CD4-positive, alpha-beta T cell treated with Interferon alpha-2 for 1 hour (primary cell): ENCODE measurements around the gene ALPI.
A peak's percentile ranks its signal among the peaks of the same experiment; 100 is the strongest.
"Not testable (repeated sequence)": the region's sequence is repeated elsewhere in the genome, so short reads cannot be mapped to it uniquely, and the experiment has no call there.

ENCODE experiments used
- DNase-seq, 2 donors: peaks; one replicate each; pipeline ENCODE4 v3.0.0-alpha.2; 2020 to 2022

Gene ALPI

DNA sequence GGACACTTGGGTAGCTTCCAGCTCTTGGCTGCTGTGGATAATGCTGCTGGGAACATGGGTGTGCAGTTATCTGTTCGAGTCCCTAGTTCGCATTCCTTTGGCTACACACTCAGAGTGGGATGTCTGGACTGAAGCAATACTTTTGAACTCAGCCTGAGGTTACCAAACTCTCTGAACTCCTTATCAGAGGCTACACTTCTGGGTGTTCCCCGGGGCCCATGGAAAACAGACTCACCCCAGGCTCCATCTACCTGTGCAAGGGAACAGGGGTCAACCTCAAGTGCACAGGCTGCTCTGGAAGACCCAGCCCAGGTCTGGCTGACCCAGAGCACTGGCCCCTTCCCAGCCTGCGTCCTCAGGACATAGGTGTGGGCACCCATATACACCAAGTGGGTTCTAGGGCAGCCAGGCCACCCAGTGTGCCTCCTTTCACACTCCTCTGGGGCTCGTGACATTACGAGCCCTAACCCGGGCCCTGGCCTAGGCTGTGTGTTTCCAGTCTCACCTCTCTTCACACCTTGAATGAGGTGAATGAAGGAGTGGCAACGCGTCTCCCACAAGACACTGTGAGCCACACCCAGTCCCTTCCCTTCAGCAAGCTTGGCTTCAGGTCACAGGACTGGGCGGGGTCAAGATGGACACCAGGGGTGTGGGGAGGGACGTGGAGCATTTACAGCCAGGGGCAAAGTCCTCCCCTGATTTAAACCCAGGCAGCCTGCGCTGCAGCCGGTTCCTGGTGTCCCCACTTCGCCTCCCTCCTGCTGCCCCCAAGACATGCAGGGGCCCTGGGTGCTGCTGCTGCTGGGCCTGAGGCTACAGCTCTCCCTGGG is at the start of gene ALPI:
Gene ALPI (plus strand): TSS at position 728 of the 830 bp plus-strand sequence. CDS start 47 bp downstream, at position 775.
- DNase-seq, result no peak

DNA sequence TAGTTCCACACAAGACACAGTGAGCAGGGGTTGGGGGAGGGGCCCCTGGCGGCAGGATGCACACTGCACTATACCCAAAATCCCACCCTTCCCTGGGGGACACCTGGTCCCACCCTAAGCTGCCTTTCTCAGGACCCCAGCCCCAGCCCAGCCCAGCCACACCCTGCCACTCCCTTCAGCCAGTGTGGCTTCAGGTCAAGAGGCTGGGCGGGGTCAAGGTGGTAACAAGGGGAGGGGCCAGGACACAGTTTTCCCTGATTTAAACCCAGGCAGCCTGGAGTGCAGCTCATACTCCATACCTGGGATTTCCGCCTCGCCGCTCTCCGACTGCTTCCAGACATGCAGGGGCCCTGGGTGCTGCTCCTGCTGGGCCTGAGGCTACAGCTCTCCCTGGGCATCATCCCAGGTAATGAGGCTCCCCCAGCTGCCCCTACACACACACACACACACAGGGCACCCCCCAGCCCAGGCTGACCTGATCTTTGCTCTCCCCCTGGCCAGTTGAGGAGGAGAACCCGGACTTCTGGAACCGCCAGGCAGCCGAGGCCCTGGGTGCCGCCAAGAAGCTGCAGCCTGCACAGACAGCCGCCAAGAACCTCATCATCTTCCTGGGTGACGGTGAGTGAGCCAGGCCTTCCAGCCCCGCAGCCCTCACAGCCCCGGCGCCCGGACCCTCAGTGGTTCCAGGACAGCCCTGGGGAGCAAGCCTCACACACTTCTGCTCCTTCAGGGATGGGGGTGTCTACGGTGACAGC is 49.2 kb upstream of the ALPI start, which contains the start of gene ALPG:
Gene ALPG (plus strand): TSS at position 289 of the 755 bp plus-strand sequence. CDS start 51 bp downstream, at position 340.
- DNase-seq, result no peak

DNA sequence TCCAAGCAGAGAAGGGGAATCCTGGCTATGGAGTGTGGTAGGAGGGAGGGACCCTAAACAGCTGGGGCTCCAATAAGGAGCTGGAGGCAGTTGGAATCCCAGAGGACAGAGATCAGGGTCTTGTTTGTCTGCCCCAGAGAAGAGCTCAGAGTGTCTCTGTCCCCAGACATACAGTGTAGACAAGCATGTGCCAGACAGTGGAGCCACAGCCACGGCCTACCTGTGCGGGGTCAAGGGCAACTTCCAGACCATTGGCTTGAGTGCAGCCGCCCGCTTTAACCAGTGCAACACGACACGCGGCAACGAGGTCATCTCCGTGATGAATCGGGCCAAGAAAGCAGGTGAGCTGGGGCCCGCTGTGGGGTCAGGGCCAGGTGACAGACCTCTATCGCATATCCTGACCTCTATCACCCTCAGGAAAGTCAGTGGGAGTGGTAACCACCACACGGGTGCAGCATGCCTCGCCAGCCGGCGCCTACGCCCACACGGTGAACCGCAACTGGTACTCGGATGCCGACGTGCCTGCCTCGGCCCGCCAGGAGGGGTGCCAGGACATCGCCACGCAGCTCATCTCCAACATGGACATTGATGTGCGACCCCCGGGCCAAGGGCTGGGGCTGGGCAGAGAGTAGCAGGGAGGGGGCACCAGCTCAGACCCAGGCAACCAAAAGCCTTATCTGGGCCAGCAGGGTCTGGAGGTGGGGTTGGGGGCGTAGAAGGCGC is 48.4 kb upstream of the ALPI start:
- DNase-seq, result not testable (repeated sequence)

DNA sequence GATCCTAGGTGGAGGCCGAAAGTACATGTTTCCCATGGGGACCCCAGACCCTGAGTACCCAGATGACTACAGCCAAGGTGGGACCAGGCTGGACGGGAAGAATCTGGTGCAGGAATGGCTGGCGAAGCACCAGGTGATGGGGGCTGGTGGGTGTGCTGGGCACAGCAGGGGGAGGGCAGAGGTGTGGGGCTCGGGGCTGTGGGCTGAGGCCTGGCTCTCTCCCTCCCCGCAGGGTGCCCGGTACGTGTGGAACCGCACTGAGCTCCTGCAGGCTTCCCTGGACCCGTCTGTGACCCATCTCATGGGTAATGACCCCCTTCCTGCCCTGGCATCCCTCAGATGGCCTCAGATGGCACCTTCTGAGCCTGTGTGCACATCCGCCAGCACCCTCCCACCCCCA is 47.7 kb upstream of the ALPI start:
- not testable (repeated sequence) for DNase-seq

DNA sequence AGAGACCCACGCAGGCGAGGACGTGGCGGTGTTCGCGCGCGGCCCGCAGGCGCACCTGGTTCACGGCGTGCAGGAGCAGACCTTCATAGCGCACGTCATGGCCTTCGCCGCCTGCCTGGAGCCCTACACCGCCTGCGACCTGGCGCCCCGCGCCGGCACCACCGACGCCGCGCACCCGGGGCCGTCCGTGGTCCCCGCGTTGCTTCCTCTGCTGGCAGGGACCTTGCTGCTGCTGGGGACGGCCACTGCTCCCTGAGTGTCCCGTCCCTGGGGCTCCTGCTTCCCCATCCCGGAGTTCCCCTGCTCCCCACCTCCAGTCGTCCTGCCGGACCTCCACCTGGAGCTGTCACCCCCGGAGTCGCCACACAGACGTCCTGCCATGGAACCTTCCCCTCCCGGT is 46.3 kb upstream of the ALPI start:
- DNase-seq, result not testable (repeated sequence)

DNA sequence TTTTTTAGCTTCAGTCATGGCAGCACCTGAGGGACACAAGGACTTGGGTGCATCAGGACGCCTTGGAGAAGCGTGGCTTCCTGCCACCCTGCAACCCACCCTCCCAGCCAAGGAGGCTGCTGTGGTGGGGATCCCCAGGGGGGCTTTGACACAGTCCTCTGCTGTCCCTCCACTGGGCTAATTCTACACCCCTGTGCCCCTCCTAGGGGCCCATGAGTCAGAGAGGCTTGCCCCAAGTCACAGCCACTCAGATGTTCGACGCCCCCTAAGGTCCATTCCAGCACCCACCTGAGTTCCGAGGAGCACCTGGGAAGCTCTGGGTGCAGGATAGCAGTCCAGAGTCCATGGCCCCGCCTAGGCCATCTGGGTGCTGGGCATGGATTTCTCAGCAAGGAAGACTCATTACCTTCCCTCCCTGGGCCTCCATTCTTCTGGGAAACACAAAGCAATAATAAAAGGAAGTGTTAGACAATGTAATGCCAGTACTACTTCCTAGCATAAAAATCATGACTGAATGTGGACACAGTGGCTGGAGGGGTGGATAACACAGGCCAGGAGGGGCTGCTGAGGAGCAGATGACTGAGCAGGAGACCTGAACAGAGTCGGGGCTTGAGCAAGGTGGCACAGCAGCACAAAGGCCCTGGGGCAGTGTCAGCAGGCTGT is 45.6 kb upstream of the ALPI start:
- DNase-seq, result no peak

DNA sequence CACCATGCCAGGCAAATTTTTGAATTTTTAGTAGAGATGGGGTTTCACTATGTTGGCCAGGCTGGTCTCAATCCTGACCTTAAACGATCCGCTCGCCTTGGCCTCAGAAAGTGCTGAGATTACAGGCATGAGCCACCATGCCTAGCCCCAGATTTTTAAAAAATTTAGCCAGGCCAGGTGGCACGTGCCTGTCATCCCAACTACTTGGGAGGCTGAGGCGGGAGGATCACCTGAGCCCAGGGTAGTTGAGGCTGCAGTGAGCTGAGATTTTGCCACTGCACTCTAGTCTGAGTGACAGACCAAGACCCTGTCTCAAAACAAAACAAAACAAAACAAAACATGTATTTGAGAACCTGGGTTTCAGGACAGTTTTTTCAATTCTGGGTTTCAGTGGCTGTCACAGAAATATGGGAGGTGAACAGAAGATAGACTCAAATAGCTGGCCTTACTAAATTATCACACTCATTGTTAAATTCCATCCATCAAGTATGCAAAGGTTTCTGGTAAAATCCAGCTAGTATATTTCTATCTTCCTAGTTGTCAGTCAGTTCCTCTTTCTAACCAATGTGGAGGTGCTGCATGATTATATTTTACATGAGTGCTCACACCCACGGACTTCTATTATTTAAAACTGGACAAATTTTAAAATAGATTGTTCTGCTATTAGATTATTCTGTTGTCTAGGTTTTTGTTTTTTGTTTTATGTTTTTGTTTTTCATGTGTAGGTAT is 43.9 kb upstream of the ALPI start:
- no peak for DNase-seq

DNA sequence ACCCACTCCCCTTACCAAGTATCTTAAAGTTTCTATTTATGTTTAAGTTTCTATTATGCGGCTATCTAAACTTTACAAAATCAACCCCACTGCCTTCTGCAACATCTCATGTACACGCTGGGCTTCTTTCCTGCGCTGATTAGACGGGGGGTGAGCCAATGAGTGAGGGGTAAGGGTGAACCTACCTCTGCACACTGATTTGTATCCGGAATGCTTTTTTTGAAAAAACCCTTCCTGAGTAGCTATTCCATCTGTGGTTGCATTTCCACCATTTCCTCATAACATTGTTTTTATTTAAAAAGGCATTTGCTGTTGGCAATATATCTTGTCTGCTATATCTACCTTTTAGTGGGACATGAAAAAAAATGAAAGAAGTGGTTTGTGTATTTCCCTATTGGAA is 43.0 kb upstream of the ALPI start:
- no peak for DNase-seq

DNA sequence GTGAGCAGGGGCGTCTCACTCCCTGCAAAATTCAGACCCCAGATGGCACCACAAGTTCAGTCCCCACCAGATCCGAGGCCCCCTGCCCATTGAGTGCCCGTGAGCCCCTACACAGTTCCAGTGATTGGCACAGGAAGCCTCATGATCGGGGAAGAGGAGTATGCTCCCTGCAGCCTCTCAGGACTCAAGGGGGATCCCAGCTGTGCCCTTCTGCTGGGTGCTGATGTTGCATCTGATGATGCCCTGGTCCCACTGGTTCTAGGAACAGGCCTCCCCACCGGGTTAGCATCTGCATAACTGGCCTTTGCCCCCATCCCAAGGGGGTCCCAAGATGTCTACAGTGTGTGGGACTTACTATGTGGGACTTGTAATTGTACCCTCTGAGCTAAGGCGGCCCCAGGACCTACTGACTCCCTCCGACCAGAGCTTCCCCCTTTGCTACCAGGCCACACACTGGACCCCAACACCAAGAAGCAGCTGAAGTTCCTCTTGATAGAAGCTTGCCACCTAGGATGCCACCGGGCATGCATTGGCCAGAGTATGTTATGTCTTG is 40.7 kb upstream of the ALPI start:
- DNase-seq, result no peak

DNA sequence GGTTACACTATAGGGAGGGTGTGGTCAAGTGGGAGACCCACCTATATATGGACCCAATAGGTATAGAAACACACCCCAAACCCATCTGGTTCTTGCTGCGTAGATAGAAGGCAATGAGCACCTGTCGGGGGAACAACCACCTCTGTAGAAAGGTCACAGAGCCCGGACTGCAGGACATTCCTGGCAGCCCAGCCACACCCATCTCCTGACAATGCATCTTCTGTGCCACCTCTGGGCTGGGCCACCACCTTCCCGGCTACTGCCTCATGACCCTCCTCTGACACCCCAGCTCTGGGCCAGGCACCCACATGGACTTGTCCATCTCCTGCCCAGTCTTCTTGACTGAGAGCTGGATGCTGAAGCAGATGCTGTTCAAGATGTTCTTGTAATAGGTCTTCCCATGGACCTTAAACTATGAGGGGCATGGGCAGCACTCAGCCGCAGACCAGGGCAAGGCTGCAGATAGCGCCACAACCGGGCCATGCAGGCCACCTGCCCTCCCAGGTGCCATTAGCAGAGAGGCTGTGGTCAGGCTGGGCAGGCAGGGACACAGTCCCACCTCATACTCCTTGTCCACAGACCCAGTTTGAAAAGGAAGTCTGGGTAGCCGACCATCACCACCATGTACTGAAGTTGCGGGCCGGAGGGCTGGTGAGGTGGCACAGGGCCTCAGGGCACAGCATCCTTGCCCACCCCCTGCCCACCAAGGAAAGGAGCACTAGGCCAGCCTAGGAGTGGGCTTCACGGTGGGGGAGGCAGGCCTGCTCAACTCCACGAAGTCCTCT is 40.0 kb upstream of the ALPI start:
- DNase-seq, result no peak

DNA sequence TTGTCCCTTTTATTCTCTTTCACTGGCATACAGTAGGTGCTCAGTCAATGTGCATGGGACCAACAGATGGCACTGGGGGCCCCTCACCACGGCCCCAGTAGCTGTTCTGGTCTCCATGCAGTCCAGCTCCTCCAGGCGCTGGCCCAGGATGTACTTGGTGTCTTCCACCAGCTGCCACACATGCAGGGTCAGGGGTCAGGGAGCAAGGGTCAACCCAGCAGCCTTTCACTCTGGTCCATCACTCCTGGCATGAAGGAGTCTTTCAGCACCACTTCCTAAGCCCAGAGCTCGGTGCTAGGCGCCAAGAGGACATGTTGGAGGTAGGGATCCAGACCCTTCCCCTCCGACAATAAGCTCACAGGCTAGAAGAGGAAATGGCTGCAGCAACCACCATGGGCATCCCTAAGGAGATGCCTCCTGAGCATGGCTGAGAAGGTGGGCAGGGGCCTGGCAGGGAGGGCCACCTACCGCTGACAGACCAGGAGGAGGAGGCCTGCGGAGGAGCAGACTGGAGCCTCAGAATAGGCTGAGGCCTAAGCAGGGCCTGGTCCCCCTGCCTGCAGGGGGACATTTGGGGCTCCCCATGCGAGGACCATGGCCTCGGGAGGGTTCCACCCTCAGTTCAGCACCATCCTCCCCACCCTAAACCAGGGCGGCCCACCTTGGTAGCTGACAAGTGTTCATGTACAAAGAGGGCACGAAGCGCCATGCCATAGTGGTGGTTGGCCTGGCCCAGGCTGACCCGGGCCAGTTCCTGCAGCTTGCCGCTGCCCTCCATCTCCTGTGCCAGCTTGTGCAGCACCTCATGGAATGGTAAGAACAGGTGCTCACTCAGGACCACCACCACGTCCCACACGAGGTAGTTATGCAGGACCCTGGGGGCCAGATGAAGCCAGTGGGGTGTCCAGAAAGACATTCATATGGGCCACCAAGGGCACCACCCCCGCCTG is 39.2 kb upstream of the ALPI start:
- no peak for DNase-seq

DNA sequence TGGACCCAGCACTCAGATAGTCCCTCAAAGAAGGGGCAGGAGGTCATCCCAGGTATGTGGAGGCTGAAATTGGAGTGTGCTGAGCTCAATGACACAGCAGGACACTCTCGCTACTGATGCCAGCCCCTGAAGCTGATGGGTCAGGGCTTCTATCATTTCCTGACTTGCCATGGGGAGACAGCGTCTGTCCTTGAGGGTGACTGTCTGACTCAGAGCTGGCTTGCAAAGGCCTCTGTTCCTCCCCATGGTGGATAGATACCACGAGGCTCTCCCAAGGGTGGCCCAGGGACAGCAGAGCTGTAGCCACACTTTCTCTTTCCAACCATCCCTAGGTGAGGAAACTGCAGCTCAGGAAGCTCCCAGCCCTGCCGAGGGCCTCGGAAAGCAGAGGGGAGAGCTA is 38.5 kb upstream of the ALPI start:
- no peak for DNase-seq

DNA sequence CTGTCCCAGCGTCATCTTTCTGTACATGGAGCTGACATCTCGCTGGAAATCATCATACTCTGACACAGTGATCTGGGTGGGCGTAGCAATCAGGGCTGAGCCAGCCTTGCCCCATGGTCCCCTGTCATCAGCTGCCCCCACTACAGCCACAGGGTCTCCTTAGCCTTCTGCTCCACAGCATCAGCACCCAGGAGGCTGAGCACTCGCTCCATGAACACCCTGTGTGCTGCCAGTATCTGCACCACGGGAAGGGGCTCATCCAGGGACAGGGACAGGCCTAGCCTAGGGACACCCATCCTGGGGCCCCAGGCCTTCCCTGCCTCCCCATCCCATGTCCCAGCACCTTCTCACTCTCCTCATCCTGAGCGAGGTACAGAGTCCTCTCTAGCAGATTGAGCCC is 37.9 kb upstream of the ALPI start:
- no peak for DNase-seq

DNA sequence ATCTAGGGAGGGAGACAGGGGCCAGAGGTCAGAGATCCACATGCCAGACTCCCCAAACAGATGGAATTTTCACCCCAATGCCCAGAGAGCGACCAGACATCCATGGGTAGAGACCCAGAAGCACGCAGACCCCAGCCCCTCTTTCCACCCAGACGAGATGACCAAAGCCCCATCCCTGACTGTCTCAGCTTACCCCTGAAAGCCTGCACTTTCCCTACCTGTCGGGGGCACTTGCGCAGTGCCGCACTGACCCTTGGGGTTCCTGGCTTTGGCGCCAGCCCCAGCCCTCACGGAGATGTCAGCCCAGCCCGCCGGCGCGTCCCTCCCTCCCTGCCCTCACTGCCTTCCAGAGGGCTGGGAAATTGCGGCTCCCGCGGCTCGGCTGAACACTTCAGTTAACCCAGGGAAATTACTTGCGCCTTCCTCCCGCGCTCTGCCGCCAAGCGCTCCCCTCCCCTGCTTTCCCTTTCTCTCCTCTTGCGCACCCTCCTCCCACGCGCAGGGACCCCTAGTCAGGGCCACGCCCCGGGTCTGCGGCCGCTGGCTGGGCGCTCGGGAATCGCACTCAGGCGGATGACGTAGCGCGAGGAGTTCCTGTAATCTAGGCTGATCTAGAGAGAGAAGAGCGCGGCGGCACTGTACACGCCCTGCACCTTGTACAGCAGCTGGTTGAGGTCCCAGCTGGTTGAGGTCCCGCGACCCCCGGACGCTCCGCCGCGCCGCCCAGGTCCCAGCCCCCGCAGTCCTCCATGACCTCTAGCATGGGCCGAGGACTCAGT is 37.3 kb upstream of the ALPI start:
- DNase-seq, result no peak

DNA sequence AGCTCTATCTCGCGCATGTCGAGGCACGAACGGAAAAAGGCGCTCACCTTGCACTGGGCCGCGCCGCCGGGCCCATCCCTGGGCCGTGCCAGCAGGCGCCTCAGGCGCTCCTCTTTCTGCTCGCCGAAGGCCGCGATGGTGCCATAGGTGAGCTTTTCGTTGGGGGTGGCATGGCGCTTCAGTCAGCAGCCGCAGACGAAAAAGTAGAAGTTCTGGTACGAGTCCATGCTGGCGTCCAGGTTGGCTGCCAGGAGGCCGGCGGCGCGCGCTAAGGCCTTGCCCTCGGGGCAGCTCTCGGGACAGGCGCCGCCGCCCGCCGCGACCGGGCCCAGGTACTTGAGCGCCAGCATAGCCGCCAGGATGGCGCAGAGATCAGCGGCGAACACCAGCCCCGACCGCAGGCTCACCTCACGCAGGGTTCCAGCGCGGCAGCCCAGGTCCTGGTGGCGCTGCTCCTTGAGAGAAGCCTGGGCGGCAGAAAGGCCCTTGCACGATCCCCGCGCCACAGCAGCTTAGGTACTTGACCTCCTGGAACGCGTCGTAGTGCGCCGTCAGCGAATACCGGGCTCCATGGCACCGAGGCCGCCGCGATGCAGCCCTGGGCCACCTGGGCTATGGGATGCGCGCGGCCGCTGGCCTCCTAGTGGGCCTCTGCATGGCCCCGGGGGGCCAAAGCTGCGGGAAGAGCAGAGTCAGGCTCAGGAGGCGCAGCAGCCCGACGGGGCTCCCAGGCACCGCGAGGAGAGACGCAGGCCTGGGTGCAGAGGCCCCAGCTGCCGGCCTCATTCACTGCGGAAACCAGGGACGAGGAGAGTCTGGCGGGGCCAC is 36.5 kb upstream of the ALPI start:
- DNase-seq, result no peak

DNA sequence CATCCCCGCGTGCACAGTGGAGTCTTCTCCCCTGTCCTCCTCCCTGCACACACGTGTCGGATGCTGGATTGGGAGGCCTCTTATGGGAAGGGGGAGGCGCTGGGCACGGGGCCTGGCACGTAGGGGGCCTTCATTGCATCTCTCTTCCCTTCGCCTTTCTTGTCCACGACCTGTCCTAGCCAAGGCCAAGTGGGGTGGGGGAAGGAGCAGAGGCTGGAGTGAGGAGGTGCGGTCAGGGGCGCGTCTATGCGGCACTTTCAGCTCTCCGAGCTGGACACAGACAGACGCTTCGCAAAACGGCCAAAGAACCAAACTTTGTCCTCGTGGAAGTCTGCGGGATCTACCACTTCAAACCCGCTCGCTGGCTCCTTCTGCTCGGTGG is 35.9 kb upstream of the ALPI start:
- DNase-seq, result no peak

DNA sequence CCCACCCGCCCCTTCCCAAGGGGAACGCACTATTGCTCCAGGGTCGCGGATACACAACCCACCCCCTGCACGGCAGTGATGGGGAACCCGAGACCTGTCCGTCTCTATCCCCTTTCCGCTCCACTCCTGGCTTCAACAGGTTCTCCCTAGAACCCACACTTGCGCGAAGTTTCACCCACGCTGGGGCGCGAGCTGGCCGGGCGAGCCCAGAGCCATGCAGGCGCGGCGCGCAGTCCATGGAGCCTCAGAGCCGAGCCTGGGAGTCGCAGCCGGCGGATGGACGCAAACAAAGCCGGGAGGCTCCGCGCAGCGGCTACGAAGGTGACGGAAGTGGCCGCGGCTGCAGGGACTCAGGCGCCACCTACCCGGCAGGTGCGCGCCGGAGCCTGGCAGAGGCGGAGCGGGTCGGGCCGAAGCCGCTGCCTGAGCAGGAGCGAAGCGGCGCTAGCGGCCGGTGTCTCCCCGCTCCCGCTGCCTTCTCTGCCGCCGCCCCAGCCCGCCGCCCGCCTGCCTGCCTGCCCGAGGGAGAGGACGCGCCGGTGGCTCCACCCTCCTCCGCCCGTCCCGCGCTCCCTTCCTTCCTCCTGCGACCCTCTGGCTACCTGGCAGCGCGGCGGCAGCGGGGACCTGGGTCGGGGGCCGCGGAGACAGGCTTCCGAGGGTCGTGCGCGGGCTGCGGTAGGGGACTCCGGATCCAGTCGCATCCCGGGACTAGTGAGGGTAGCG is 35.3 kb upstream of the ALPI start:
- DNase-seq, result peak in 1 of 2 donors; percentile 14
